ENCODE data around the gene RNF14.

The RNF14 gene

GRCh38 chr5:141933151-141933550 is 35.8 kb upstream of the RNF14 start:
- 96 to 97% methylated on average over 7 of the region's 7 CpGs for WGBS, 2 experiments
- Histone ChIP-seq H3K4me3 (ENCODE audit: insufficient read depth, low read depth, low read length) (no peak overlapping the region), H3K4me1 (ENCODE audit: control insufficient read depth, insufficient read depth, low read length) (no peaks in the 10 kb centered on the region), H3K27me3 (ENCODE audit: control insufficient read depth, insufficient read depth, low read length, poor library complexity, severe bottlenecking) (no peaks in the 10 kb centered on the region), H3K27ac (ENCODE audit: insufficient read depth, low read depth, low read length, poor library complexity, severe bottlenecking) (no peak overlapping the region), H3K9me3 (ENCODE audit: control insufficient read depth, low read length) (no peaks in the 10 kb centered on the region), H3K36me3 (ENCODE audit: control insufficient read depth, insufficient read depth, low read length) (peaks cover 66% of the 10 kb centered on the region)

- Histone ChIP-seq H3K27me3 (ENCODE audit: control insufficient read depth, insufficient read depth, low read length, poor library complexity, severe bottlenecking) (no peaks in the 10 kb centered on the region), H3K4me1 (ENCODE audit: control insufficient read depth, insufficient read depth, low read length) (no peaks in the 10 kb centered on the region), H3K27ac (ENCODE audit: insufficient read depth, low read depth, low read length, poor library complexity, severe bottlenecking) (no peak overlapping the region), H3K4me3 (ENCODE audit: insufficient read depth, low read depth, low read length) (no peak overlapping the region), H3K36me3 (ENCODE audit: control insufficient read depth, insufficient read depth, low read length) (peaks cover 63% of the 10 kb centered on the region), H3K9me3 (ENCODE audit: control insufficient read depth, low read length) (no peaks in the 10 kb centered on the region)
- 95 to 96% methylated on average over 11 of the region's 11 CpGs for WGBS, 2 experiments
Observed at GRCh38 chr5:141934099-141934844, 34.6 kb upstream of the RNF14 start.

DNA sequence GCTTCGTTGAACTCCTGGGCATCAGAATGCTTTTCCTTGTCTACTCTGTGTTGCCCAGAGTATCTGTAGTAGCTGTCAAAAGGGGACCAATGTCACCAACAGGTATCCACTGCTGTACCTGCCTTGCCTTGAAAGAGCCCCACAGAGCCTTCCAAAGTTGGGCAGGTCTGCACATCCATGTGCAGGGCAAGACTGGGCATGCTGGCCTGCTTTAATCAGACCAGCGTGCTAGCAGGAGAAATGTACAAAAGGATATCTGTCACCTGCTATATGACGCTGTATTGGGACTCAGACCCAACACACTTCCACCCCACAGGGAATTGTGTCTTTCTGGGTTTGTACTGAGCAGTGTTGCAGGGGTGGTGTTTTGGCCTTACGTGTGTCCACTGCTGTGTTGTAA is 33.4 kb upstream of the RNF14 start:
- WGBS, 2 experiments: 94 to 96% methylated on average over 4 of the region's 4 CpGs
- no peaks in the 10 kb centered on the region for H3K27me3 ChIP-seq (ENCODE audit: control insufficient read depth, insufficient read depth, low read length, poor library complexity, severe bottlenecking)
- H3K4me3 ChIP-seq (ENCODE audit: insufficient read depth, low read depth, low read length): no peak overlapping the region
- no peaks in the 10 kb centered on the region for H3K9me3 ChIP-seq (ENCODE audit: control insufficient read depth, low read length)
- no peak overlapping the region for H3K27ac ChIP-seq (ENCODE audit: insufficient read depth, low read depth, low read length, poor library complexity, severe bottlenecking)
- H3K36me3 ChIP-seq (ENCODE audit: control insufficient read depth, insufficient read depth, low read length): peaks cover 50% of the 10 kb centered on the region
- no peaks in the 10 kb centered on the region for H3K4me1 ChIP-seq (ENCODE audit: control insufficient read depth, insufficient read depth, low read length)

DNA sequence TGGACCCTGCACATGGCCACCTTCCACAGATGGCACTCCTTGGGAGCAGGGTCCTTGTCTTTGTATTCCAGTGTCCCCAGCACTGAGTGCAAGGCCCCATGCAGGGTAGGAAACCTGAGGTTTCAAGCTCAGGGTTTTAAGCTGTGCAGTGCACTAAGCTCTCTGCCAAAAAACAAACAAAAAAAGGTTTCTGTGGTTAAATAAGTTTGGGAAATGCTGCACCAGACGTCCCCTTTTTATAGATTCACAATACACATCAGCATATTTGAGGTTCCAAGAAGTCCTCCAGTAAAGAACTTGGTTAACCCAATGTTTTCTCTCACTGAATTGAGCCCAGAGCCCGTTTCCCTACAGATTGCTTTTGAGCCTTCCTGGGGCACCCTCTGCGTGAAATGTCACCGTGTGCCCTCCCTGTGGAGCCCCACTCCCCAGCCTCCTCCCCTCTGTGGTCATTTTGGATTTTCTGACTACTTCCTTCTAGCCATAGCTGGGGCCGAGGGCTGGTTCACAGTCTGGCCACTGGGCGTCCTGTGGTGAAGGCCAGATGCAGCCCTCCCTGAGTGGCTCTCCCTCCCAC is 28.1 kb upstream of the RNF14 start:
- H3K4me1 ChIP-seq (ENCODE audit: control insufficient read depth, insufficient read depth, low read length): no peaks in the 10 kb centered on the region
- no peaks in the 10 kb centered on the region for H3K9me3 ChIP-seq (ENCODE audit: control insufficient read depth, low read length)
- peaks cover 13% of the 10 kb centered on the region for H3K36me3 ChIP-seq (ENCODE audit: control insufficient read depth, insufficient read depth, low read length)
- 80% methylated on average over 6 of the region's 6 CpGs for WGBS, 2 experiments
- no peak overlapping the region for H3K4me3 ChIP-seq (ENCODE audit: insufficient read depth, low read depth, low read length)
- H3K27me3 ChIP-seq (ENCODE audit: control insufficient read depth, insufficient read depth, low read length, poor library complexity, severe bottlenecking): no peaks in the 10 kb centered on the region
- H3K27ac ChIP-seq (ENCODE audit: insufficient read depth, low read depth, low read length, poor library complexity, severe bottlenecking): no peak overlapping the region

GRCh38 chr5:141941307-141941706 is 27.6 kb upstream of the RNF14 start:
- H3K4me1 ChIP-seq (ENCODE audit: control insufficient read depth, insufficient read depth, low read length): no peaks in the 10 kb centered on the region
- H3K9me3 ChIP-seq (ENCODE audit: control insufficient read depth, low read length): no peaks in the 10 kb centered on the region
- no peaks in the 10 kb centered on the region for H3K27me3 ChIP-seq (ENCODE audit: control insufficient read depth, insufficient read depth, low read length, poor library complexity, severe bottlenecking)
- H3K27ac ChIP-seq (ENCODE audit: insufficient read depth, low read depth, low read length, poor library complexity, severe bottlenecking): no peak overlapping the region
- H3K4me3 ChIP-seq (ENCODE audit: insufficient read depth, low read depth, low read length): no peak overlapping the region
- H3K36me3 ChIP-seq (ENCODE audit: control insufficient read depth, insufficient read depth, low read length): peaks cover 12% of the 10 kb centered on the region
- WGBS, 2 experiments: 92 to 95% methylated on average over 6 of the region's 6 CpGs

GRCh38 chr5:141941779-141942178 is 27.1 kb upstream of the RNF14 start:
- Histone ChIP-seq H3K4me1 (ENCODE audit: control insufficient read depth, insufficient read depth, low read length) (no peaks in the 10 kb centered on the region), H3K27me3 (ENCODE audit: control insufficient read depth, insufficient read depth, low read length, poor library complexity, severe bottlenecking) (no peaks in the 10 kb centered on the region), H3K9me3 (ENCODE audit: control insufficient read depth, low read length) (no peaks in the 10 kb centered on the region), H3K4me3 (ENCODE audit: insufficient read depth, low read depth, low read length) (no peak overlapping the region), H3K36me3 (ENCODE audit: control insufficient read depth, insufficient read depth, low read length) (peaks cover 10% of the 10 kb centered on the region), H3K27ac (ENCODE audit: insufficient read depth, low read depth, low read length, poor library complexity, severe bottlenecking) (no peak overlapping the region)
- WGBS, 2 experiments: 88 to 100% methylated on average over 4 to 6 of the region's 6 CpGs

DNA sequence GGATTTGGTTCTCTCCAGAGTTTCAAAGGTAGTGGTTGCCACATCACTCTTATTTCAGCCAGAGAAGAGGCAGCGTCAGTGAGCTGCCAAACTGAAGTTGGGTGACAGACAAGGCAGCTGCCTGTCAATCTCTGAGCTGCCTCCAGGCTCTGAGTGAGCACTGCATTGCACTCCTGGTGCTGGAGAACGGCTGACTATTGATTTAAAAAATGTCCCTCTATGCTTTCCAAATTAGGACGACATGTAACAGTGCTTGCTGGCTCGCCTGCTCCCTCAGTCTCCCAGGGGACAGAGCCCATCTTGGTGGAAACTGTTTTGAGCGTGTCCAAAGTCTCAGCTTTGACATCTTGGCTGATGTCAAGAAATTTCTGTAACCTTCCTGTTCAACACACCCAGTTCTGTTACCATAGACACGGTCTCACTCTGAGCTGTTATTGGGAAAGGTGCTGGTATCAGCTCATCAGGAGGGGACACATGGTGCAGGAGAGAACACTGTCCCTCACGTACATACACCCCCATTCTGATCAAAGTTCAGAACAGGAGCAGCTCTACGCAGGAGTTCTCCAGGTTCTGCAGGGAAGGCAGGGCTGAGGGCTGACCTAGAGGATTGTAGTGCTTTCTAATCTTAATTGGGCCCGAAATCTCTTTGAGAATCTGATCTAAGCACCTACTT is 26.6 kb upstream of the RNF14 start:
- Histone ChIP-seq H3K9me3 (ENCODE audit: control insufficient read depth, low read length) (no peaks in the 10 kb centered on the region), H3K36me3 (ENCODE audit: control insufficient read depth, insufficient read depth, low read length) (peaks cover 4% of the 10 kb centered on the region), H3K4me3 (ENCODE audit: insufficient read depth, low read depth, low read length) (no peak overlapping the region), H3K27me3 (ENCODE audit: control insufficient read depth, insufficient read depth, low read length, poor library complexity, severe bottlenecking) (no peaks in the 10 kb centered on the region), H3K27ac (ENCODE audit: insufficient read depth, low read depth, low read length, poor library complexity, severe bottlenecking) (no peak overlapping the region), H3K4me1 (ENCODE audit: control insufficient read depth, insufficient read depth, low read length) (no peaks in the 10 kb centered on the region)
- 90 to 92% methylated on average over 9 of the region's 9 CpGs for WGBS, 2 experiments

- H3K4me3 ChIP-seq (ENCODE audit: insufficient read depth, low read depth, low read length): no peak overlapping the region
- no peaks in the 10 kb centered on the region for H3K27me3 ChIP-seq (ENCODE audit: control insufficient read depth, insufficient read depth, low read length, poor library complexity, severe bottlenecking)
- H3K9me3 ChIP-seq (ENCODE audit: control insufficient read depth, low read length): no peaks in the 10 kb centered on the region
- no peaks in the 10 kb centered on the region for H3K4me1 ChIP-seq (ENCODE audit: control insufficient read depth, insufficient read depth, low read length)
- no peaks in the 10 kb centered on the region for H3K36me3 ChIP-seq (ENCODE audit: control insufficient read depth, insufficient read depth, low read length)
- H3K27ac ChIP-seq (ENCODE audit: insufficient read depth, low read depth, low read length, poor library complexity, severe bottlenecking): no peak overlapping the region
- 92 to 93% methylated on average over 9 of the region's 9 CpGs for WGBS, 2 experiments
Observed at GRCh38 chr5:141944076-141944475, 24.8 kb upstream of the RNF14 start.

GRCh38 chr5:141945511-141946051 is 23.3 kb upstream of the RNF14 start:
- WGBS, 2 experiments: 64 to 65% methylated on average over 25 of the region's 25 CpGs
- H3K27me3 ChIP-seq (ENCODE audit: control insufficient read depth, insufficient read depth, low read length, poor library complexity, severe bottlenecking): no peaks in the 10 kb centered on the region
- no peak overlapping the region for H3K27ac ChIP-seq (ENCODE audit: insufficient read depth, low read depth, low read length, poor library complexity, severe bottlenecking)

GRCh38 chr5:141947316-141947715 is 21.6 kb upstream of the RNF14 start:
- no peaks in the 10 kb centered on the region for H3K36me3 ChIP-seq (ENCODE audit: control insufficient read depth, insufficient read depth, low read length)
- H3K4me1 ChIP-seq (ENCODE audit: control insufficient read depth, insufficient read depth, low read length): no peaks in the 10 kb centered on the region
- no peak overlapping the region for H3K27ac ChIP-seq (ENCODE audit: insufficient read depth, low read depth, low read length, poor library complexity, severe bottlenecking)
- no peak overlapping the region for H3K4me3 ChIP-seq (ENCODE audit: insufficient read depth, low read depth, low read length)
- H3K27me3 ChIP-seq (ENCODE audit: control insufficient read depth, insufficient read depth, low read length, poor library complexity, severe bottlenecking): no peaks in the 10 kb centered on the region
- WGBS, 2 experiments: 93 to 95% methylated on average over 4 of the region's 4 CpGs
- H3K9me3 ChIP-seq (ENCODE audit: control insufficient read depth, low read length): no peaks in the 10 kb centered on the region

More at GRCh38 chr5:141945511-141946051, 23.3 kb upstream of the RNF14 start:
- no peak overlapping the region for H3K4me3 ChIP-seq (ENCODE audit: insufficient read depth, low read depth, low read length)
- no peaks in the 10 kb centered on the region for H3K4me1 ChIP-seq (ENCODE audit: control insufficient read depth, insufficient read depth, low read length)
- no peaks in the 10 kb centered on the region for H3K9me3 ChIP-seq (ENCODE audit: control insufficient read depth, low read length)
- no peaks in the 10 kb centered on the region for H3K36me3 ChIP-seq (ENCODE audit: control insufficient read depth, insufficient read depth, low read length)

Data from ectodermal cell (in vitro differentiated cells).